ENCODE results near the gene LLGL2.
"Not testable (repeated sequence)": the region's sequence is repeated elsewhere in the genome, so short reads cannot be mapped to it uniquely, and the experiment has no call there.

Gene LLGL2

DNA sequence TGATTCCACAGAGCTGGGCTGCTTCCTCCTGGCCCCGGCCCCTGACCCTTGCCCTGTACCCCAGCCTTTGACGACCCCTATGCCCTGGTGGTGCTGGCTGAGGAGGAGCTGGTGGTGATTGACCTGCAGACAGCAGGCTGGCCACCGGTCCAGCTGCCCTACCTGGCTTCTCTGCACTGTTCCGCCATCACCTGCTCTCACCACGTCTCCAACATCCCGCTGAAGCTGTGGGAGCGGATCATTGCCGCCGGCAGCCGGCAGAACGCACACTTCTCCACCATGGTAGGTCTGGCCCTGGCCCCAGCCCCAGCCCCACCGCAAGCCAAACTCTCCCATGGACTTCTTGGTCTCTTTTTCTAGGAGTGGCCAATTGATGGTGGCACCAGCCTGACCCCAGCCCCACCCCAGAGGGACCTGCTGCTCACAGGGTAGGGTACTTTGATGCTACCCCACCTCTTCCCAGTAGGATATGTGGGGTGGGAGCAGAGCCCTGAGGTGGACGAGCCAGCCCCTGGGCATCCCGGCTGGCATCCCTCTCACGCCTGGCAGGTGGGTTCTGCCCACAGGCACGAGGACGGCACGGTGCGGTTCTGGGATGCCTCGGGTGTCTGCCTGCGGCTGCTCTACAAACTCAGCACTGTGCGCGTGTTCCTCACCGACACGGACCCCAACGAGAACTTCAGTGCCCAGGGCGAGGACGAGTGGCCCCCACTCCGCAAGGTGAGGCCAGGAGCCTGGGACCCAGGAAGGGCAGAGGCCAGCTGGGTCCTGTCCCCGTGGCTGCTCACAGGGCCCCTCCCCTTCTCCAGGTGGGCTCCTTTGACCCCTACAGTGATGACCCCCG, 43.1 kb downstream of the LLGL2 start:
- no peak for DNase-seq (ENCODE audit: low read depth, low spot score)

DNA sequence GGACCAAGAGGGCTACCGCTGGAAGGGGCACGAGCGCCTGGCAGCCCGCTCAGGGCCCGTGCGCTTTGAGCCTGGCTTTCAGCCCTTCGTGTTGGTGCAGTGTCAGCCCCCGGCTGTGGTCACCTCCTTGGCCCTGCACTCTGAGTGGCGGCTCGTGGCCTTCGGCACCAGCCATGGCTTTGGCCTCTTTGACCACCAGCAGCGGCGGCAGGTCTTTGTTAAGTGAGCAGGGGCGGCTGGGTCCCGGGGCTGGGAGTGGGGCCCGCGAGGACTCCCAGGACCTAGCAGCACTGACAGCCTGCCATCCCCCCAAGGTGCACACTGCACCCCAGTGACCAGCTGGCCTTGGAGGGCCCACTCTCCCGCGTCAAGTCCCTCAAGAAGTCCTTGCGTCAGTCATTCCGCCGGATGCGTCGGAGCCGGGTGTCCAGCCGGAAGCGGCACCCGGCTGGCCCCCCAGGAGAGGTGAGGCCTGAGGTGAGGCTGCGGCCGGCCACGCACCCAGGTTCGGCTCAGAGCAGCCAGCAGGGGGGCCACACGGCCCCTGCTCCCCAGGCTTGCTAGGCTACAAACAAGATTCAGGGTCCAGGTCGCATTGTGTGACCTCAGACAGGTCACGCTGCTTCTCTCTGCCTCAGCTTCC, 44.7 kb downstream of the LLGL2 start:
- no peak for DNase-seq (ENCODE audit: low read depth, low spot score)

DNA sequence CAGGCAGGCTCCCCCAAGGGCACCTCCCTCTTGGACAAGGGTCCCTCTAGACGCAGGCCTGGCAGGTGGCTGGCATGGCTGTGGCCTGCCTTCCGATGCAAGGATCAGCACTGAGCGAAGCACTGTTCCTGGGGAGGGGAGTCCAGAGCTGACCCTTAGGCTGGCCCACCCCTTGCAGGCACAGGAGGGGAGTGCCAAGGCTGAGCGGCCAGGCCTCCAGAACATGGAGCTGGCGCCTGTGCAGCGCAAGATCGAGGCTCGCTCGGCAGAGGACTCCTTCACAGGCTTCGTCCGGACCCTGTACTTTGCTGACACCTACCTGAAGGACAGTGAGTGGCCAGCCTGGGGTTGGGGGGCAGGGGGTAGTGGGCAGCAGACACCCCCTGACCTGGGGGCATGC, 45.3 kb downstream of the LLGL2 start:
- DNase-seq (ENCODE audit: low read depth, low spot score): no peak

DNA sequence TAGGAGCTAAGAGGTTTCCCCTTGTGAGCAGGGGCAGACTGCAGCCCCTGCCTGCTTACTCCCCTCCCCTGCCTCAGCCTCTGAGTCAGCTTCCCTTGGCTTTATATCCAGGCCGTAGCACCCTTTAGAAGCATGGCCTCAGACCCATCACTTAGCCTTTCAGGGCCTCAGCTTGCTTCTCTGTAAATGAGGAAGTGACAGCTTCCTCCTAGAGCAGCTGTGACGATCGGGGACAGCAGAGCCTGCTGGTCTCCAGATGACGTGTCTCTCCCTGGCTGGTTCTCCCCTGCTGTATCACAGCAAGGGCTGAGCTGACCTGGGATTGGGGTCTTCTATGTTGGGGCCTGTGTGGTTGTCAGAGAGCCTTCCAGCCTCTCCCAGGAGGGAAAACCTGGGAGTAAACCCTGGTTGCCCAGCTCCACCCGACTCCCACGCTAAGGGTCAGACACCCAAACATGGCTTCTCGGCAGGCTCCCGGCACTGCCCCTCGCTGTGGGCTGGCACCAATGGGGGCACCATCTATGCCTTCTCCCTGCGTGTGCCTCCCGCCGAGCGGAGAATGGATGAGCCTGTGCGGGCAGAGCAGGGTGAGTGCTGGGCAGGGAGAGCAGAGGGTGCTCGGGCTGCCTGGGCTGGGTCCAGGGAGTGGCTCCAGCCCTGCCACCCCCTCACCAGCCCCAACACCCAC, 45.8 kb downstream of the LLGL2 start:
- no peak for DNase-seq (ENCODE audit: low read depth, low spot score)

DNA sequence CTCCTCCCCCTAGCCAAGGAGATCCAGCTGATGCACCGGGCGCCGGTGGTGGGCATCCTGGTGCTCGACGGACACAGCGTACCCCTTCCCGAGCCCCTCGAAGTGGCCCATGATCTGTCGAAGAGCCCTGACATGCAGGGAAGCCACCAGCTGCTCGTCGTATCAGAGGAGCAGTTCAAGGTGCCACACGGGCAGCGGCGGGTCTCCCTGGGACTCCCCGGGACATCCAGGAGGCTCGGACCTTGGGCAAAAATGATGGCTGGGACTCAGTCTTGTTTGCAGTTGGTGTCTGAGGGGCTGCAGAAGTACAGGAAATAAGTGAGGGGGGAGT, 46.4 kb downstream of the LLGL2 start:
- no peak for DNase-seq (ENCODE audit: low read depth, low spot score)

DNA sequence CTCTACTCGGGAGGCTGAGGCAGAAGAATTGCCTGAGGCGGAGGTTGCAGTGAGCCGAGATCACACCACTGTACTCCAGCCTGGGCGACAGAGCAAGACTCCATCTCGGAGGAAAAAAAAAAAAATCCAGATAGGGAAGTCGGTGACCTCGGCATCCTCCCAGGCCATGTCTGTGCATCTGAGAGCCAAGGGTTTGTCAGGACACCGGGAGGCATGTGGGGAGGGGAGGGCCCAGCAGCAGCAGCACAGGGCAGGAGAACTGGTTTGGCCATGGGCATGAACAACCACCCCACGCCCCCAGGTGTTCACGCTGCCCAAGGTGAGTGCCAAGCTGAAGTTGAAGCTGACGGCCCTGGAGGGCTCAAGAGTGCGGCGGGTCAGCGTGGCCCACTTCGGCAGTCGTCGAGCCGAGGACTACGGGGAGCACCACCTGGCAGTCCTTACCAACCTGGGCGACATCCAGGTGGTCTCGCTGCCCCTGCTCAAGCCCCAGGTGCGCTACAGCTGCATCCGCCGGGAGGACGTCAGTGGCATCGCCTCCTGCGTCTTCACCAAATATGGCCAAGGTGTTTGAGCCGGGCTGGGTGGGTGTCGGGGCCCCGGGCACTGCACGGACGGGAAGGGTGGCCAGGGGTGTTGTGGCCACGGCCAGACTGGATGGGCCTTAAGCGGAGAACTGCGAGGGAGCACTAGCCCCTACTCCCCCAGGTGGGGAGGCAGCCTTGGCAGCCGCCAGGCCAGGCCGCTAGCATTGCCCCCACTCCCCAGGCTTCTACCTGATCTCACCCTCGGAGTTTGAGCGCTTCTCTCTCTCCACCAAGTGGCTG, 47.4 kb downstream of the LLGL2 start:
- no peak for DNase-seq (ENCODE audit: low read depth, low spot score)

DNA sequence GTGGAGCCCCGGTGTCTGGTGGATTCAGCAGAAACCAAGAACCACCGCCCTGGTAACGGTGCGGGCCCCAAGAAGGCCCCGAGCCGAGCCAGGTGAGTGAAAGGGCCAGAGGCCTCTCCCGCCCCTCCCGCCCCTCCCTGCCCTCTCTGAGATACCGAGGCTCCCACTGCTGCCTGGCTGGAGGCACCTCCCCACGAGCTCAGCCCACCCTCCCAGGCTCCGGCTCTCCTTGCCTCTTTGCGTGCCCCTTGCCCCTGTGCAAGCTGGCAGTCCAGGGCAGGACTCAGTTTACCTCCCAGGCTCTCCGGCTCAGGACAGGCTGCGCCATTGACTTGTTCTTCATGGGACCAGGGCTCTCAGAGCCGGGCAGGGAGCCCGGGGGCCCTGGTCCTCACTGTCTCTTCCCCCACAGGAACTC, 48.1 kb downstream of the LLGL2 start:
- DNase-seq (ENCODE audit: low read depth, low spot score): no peak

DNA sequence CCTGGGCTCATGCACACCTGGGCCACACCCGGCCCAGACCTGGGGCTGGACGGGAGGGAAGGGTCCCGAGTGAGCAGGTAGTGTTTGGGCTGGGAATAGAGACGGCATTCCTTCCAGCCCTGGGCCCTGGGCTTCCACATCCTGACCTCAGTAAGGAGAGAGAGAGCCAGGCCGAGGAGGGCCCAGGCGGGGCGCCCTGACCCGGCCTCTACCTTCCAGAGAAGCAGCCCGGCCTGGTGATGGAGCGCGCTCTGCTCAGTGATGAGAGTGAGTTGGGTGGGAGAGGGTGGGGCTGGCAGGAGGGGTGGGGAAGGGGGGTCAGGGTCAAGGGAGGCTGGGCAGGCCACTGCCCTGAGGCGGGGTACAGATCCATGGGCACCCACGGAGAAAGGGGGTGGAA, 48.5 kb downstream of the LLGL2 start:
- DNase-seq (ENCODE audit: low read depth, low spot score): no peak

DNA sequence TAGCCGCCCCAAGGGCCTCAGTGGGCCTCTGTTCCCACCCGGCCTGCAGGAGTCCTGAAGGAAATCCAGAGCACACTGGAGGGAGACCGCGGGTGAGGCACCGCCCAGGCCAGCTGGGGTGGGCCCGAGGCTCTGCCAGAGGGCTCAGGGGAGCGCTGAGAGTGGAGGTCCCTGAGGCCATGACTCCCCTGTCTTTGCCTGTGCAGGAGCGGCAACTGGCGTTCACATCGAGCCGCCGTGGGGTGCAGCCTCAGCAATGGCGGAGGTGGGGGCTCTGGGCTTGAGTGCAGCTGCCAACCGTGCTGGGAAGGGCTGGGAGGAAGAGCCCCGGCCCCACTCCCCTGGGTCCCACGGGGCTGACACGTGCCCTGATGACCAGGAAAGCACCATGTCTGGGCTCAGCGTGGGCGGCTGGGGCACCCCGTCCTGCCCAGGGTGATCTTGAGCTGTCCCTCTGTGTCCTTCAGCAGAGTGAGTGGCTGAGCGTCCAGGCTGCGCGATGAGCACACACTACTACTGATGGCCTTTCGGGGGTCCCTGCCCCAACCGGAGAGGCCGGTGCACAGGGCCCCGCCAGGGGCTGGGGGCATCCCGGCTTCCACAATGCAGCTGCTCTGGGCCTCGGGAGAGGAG, 49.0 kb downstream of the LLGL2 start:
- DNase-seq (ENCODE audit: low read depth, low spot score): no peak

DNA sequence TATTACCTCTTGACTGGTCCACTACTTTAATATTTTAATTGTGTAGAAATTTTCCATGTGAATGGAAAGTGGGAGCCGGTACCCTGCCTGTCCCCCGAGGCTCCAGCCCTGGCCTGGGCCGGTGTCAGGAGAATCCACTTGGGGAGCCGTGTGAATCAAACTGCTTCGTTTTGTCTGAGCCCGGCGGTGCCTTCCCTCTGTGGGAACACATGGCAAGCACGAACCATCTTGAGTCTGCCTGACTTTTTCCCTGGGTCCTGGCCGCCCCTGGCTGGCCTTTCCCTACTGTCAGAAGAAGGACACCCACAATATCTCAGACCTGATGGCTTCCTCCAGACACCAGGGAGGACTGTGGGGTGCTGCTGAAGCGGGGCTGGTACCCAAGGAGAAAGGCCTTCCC, 49.7 kb downstream of the LLGL2 start:
- no peak for DNase-seq (ENCODE audit: low read depth, low spot score)

DNA sequence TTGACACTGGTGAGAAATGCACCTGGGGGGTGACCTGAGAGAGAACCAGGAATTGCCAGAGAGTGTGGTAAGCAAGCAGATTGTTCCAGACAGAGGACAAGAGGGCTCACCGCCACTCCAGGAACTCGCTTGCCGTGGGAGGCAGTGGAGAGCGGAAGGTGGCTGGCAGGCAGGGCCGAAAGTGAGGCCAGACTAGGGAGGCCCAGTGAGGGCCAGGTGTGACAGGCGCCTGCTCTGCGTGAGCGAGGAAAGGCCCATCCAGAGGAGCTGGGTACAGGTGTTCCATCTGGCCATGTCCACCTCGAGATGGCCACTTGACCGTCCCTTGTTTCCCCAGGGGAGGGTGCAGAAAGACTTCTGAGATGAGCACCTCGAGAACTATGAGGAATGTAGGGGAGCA, 50.2 kb downstream of the LLGL2 start:
- DNase-seq (ENCODE audit: low read depth, low spot score): no peak

DNA sequence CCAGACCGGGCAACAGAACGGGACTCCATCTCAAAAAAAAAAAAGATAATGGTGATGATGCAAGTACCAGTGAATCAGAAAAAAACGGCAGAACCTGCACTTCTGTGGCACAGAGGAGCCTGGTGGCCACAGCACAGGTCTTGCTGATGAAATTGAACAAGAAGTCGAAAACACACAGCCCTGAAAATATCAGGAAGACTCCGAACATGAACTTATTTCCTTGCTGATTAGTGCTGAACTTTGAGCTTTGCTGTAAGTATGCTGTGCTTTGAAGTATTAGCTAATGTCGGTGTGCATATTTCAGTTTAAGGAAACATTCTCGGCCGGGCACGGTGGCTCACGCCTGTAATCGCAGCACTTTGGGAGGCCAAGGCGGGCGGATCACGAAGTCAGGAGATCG, 51.2 kb downstream of the LLGL2 start:
- DNase-seq (ENCODE audit: low read depth, low spot score): no peak

DNA sequence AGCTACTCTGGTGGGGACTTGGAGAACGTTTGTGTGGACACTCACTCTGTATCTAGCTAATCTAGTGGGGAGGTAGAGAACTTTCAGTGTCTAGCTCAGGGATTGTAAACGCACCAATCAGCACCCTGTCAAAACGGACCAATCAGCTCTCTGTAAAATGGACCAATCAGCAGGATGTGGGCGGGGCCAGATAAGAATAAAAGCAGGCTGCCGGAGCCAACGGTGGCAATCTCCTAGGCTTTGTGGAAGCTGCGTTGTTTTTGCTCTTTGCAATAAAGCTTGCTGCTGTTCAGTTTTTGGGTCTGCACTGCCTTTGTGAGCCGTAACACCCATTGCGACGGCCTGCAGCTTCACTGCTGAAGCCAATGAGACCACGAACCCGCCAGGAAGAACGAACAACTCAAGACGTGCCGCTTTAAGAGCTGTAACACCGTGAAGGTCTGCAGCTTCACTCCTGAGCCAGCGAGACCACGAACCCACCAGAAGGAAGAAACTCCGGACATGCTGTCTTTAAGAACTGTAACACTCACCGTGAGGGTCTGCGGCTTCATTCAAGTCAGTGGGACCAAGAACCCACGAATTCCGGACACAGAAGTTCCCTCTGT, 55.7 kb downstream of the LLGL2 start:
- DNase-seq (ENCODE audit: low read depth, low spot score): peak; percentile 16

DNA sequence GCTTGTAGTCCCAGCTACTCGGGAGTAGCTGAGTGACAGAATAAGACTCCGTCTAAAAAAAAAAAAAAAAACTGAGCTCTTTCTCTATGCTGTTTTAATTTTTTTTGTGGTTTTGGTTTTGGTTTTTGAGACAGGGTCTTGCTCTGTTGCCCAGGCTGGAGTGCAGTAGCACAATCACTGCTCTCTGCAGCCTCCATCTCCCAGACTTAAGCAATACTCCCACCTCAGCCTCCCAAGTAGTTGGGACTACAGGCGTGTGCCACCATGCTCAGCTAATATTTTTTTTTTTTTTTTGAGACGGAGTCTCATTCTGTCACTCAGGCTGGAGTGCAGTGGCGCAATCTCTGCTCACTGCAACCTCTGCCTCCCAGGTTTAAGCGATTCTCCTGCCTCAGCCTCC, 57.7 kb downstream of the LLGL2 start:
- DNase-seq (ENCODE audit: low read depth, low spot score): not testable (repeated sequence)

DNA sequence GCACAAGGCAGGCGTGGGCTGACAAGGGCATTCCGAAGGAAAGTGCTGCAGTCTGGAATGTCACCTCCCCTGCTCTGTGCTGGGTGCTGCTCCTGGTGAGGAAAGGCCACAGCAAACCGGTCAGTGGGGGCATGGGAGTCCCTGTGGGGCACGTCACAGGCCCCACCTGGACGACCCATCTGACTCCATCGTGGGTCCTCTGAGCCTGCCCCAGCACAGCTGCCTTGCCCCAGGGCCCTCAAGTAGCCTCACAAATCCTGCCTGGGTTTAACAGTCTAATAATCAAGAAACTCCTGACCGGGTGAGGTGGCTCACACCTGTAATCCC, 59.3 kb downstream of the LLGL2 start:
- DNase-seq (ENCODE audit: low read depth, low spot score): no peak

DNA sequence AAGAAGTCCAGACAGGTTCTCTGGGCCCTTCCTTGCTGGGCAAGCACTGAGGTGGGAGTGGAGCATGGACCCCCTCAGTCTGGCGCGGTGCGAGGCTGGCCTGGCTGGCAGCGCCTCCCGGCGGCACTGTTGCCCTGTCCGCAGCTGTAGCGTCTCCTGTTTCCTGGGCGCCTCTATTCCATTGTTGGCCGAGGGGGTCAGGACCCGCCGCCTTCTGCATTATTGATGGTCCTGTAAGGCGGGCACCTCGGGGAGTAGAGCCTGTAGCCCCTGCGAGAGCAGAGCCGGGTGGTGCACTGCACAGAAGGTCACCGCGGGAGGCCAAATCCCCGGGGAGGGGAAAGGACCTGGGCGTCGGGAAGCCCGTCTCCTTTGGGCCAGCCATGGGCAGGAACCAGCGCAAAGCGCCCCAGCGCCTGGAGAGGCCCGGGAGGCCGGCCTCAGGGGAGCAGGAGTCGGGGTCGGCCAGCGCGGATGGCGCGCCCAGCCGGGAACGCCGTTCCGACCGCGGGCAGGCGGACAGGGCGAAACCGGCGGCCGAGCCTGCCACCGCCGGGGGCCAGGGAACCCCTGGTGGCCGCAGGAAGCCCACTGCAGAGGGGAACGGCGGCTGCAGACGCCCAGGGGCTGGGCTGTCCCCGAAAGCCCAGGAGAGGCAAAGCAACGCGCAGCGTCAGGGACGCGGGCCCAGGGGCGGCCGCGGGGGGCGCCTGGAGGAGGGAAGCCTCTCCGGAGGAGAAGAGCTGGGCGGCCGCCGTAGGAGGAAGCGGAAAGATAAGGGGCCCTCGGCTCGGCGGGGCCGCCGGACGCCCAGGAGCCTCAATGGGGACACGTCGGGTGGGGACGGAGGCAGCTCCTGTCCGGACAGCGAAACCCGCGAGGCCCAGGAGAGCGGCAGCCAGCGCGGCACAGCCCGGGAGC, 62.4 kb downstream of the LLGL2 start, which contains the start of gene MYO15B:
TSS of gene MYO15B (plus strand) at position 126 of the 921 bp plus-strand sequence. CDS start at position 384, 258 bp downstream.
- peak; percentile 51 for DNase-seq (ENCODE audit: low read depth, low spot score)

DNA sequence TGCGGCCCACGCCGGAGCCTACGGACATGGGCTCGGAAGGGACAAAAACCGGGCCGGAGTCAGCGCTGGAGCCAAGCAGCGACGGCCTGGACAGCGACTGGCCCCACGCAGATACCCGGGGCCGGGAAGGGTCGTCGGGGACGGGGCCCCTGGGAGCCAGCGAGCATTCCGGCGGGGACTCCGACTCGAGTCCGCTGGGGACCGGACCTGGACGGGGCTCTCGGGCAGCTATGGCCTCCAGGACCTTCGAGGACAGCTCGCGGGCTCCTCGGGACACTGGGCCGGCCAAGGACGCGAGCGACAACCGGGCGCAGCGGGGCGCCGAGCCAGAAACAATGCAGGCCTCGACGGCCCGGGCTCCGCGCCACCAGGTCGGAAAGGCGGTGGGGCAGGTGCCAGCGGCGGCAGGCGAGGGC, 63.1 kb downstream of the LLGL2 start:
- no peak for DNase-seq (ENCODE audit: low read depth, low spot score)

DNA sequence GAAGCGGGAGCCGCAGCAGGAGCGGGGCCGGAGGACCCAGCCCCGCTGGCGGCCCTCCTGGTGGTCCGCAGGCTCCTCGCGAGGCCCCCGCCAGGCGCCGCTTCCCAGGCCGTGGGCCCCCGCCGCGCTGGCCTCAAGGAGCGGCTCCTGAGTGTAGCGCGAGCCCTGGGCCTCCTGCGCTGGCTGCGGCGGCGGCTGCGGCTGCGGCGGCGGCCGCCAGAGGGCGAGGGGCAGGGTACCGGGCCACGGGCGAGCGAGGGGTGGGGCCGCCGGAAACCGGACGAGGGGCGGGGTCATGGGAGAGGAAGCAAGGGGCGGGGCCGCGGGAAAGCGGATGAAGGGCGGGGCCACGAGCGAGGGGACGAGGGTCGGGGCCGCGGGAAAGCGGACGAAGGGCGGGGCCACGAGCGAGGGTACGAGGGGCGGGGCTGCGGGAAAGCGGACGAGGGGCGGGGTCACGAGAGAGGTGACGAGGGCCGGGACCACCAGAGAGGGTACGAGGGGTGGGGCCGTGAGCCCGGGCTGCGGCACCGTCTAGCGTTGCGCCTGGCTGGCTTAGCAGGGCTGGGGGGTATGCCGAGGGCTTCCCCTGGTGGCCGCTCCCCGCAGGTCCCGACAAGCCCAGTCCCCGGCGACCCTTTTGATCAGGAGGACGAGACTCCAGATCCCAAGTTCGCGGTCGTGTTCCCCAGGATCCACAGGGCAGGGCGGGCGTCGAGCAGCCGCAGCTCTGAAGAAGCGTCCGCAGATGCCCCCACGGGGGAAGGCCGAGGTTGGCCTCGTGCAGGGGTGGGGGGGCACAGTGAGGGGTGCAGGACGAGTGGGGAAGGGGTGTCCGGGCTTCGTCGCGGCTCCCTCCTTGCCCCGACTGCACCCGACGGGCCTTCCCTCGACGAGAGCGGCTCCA, 63.8 kb downstream of the LLGL2 start:
- DNase-seq (ENCODE audit: low read depth, low spot score): peak; percentile 97

DNA sequence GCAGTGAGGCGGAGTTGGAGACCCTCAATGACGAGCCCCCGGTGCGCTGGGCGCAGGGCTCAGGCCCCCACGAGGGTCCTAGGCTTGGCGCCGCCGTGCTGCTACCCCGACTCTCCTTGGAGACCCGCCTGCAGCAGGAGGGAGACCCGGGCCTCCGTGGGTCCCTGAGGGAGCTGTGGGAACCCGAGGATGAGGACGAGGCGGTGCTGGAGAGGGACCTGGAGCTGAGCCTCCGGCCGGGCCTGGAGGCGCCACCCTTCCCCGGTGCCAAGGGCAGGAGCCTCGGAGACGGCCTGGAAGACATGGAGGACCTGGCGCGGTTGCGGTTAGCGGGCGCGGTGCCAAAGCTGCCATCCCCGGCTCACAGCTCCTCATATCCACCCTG, 64.4 kb downstream of the LLGL2 start:
- DNase-seq (ENCODE audit: low read depth, low spot score): no peak

Data from activated naive CD8-positive, alpha-beta T cell treated with anti-CD3 and anti-CD28 coated beads, Interleukin-2, amount 50 U/mL, for 16 hours (primary cell).